GM12873 (cell line): ENCODE data around the gene DENND5B.

Experiments
- TF ChIP-seq, protein P1 (sequence below): IDR thresholded peaks from 2 replicates; pipeline ENCODE4 v1.5.1; 2012; ENCODE audit warnings: low read depth, mild to moderate bottlenecking, moderate library complexity, low read length, control low read depth; ENCODE audit not compliant: insufficient read depth; ENCODE audit errors: missing control alignments

DENND5B gene

GRCh38 chr12:31531893-31532292 is 59.0 kb downstream of the DENND5B start:
- TF ChIP-seq, protein P1, sequence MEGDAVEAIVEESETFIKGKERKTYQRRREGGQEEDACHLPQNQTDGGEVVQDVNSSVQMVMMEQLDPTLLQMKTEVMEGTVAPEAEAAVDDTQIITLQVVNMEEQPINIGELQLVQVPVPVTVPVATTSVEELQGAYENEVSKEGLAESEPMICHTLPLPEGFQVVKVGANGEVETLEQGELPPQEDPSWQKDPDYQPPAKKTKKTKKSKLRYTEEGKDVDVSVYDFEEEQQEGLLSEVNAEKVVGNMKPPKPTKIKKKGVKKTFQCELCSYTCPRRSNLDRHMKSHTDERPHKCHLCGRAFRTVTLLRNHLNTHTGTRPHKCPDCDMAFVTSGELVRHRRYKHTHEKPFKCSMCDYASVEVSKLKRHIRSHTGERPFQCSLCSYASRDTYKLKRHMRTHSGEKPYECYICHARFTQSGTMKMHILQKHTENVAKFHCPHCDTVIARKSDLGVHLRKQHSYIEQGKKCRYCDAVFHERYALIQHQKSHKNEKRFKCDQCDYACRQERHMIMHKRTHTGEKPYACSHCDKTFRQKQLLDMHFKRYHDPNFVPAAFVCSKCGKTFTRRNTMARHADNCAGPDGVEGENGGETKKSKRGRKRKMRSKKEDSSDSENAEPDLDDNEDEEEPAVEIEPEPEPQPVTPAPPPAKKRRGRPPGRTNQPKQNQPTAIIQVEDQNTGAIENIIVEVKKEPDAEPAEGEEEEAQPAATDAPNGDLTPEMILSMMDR: no peak

DNA sequence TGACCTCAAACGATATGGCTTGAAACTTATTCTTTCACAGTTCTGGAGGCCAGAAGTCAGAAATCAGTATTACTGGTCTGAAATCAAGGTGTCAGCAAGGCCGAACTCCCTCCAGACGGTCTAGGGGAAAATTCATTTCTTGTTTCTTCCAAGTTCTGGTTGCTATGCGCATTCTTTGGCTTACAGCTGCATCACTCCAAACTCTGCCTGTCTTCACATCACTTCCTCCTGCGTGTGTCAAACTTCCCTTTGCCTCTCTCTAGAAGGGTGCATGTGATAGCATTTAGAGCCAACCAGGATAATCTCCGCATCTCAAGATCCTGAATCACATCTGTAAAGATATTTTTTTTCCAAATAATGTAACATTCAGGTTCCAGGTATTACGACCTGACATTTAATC is 62.8 kb downstream of the DENND5B start:
- TF ChIP-seq, protein P1: no peak

DNA sequence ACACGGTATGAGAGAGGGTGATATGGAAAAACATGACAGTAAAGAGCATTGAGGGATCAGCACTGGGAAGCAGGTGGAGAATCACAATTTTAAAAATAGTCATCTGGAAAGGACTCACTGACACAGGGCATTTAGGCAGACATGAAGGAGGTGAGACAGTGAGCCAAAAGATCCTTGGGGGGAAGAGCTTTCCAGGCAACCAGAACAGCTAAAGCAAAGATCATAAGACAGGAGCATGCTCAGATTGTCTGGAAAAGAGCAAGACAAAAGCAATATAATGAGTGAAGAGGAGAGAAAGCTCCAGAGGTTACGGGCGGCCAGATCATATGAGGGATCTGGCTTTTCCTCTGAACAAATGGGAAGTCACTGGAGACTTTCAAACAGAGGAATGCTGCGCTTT is 63.9 kb downstream of the DENND5B start:
- TF ChIP-seq, protein P1: no peak

GRCh38 chr12:31526158-31526546 is 64.8 kb downstream of the DENND5B start:
- TF ChIP-seq, protein P1: no peak

DNA sequence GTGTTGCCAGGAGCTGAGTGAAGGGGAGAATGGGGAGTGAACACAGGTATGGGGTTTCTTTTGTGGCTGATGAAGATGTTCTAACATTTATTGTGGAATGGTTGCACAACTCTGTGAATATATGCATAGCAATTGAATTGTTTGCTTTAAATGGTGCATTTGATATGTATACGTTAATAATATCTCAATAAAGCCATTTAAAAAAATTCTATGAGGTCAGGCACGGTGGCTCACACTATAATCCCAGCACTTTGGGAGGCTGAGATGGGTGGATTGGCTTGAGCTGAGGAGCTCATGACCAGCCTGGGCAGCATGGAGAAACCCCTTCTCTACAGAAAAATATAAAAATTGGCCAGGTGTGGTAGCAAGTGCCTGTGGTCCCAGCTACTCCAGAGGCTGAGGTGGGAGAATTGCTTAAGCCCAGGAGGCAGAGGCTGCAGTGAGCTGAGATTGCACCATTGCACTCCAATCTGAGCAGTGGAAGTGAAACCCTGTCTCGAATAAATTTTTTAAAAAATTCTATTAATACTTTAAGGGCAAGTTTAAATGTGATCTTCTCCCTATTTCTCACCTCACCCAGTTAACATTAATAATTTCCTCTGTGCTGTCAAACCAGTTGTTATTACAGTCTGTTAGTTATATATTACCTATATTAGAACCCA is 65.3 kb downstream of the DENND5B start:
- TF ChIP-seq, protein P1: no peak

- TF ChIP-seq, protein P1: no peak
Observed at GRCh38 chr12:31524791-31525495, 66.0 kb downstream of the DENND5B start.

DNA sequence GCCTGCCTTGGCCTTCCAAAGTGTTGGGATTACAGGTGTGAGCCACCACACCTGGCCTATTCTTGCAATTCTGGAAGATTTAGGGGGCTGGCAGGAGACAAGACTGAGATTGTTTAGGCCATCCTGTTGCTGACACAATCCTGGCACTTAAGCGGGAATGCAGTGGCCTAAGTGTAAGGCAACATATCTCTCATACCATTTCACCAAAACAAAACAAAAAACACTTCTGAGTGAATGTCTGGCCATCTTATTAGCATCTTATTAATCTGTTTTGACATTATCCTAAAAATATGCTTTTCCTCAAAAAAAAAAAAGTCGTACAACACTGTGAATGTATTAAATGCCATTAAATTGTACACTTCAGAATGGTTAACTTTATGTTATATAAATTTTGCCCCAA is 67.6 kb downstream of the DENND5B start:
- TF ChIP-seq, protein P1: no peak
